Right atrium auricular region (tissue), 2 donors: Measurements from ENCODE around the gene UBN1. TPM values are rescaled to one million over a fixed set of nuclear protein-coding genes. Genes with fewer than 3 reads are reported as not detected.

Experiments used
- DNase-seq: peaks from one replicate; pipeline ENCODE4 v3.0.0-alpha.2; 2019; ENCODE audit warnings: low spot score
- H3K27ac ChIP-seq, 2 donors: fragments of 200-600 bp; sonication (generic); 1 replicate in 1 of 2; 2 replicates in 1 of 2; pipeline ENCODE4 v1.5.1; 2016 to 2019
- H3K27me3 ChIP-seq, 2 donors: fragments of 200-600 bp; sonication (generic); one replicate each; pipeline versions ENCODE4 v1.5.1 to v1.6.0; 2017 to 2019
- H3K36me3 ChIP-seq: fragments of 200-600 bp; sonication (generic); one replicate; pipeline ENCODE4 v1.5.1; 2016
- H3K4me1 ChIP-seq, 2 donors: fragments of 200-600 bp; sonication (generic); one replicate each; pipeline versions ENCODE4 v1.5.1 to v1.6.0; 2017 to 2019
- H3K4me3 ChIP-seq, 2 donors: fragments of 200-600 bp; sonication (generic); 1 replicate in 1 of 2; 2 replicates in 1 of 2; pipeline ENCODE4 v1.5.1; 2017 to 2019; ENCODE audit warnings: mild to moderate bottlenecking in 1 of 2, moderate library complexity in 1 of 2
- H3K9me3 ChIP-seq, 2 donors: fragments of 200-600 bp; sonication (generic); one replicate each; pipeline ENCODE4 v1.5.1; 2019
- total RNA-seq, 2 donors: library from RNA; depleted of rRNA; stranded (reverse); fragments of >200 nt; gene quantifications; one replicate each; pipeline ENCODE4 v1.1.0, GENCODE V29; 2016
- TF ChIP-seq, protein P1 (sequence below), 2 donors: fragments of 200-600 bp; sonication (generic); IDR thresholded peaks; one replicate each; pipeline ENCODE4 v1.5.1; 2019; ENCODE audit warnings: antibody characterized with exemption in 2 of 2

Gene UBN1
- total RNA-seq, 2 donors from 2014 or later, result 26.1 to 29.7 TPM

DNA sequence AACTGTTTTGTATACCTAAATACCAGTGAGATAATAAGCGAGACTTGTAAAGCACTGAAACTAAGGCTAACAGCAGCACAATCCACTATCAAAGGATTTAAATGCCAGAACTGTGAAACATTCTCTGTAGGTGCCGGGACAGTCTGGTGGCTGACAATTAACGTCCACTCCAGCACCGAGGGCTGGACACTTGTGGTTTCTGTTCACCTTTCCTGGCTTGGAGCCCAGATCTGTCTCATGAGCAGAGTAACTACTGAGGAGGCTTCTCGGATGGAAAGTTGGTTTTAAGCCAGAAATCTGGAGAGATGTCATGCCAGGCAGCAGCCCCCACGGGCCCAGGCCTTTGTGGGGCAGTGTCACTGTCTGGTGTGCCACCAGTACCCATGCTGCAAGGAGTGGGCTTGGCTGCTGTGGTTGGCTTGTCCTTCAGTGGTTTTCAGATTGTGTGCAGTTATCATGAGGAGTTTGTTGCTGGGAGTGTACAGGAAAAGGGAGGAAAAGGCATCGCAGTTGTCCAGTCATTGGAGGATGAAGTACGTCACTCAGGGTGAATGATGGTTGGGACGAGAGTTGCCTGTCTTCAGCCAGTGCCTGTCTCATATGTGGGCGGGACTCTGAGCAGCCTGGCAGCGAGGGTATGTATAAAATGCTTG, 35.5 kb downstream of the UBN1 start:
- Histone ChIP-seq H3K4me1 (peaks cover 0 to 17% of the 10 kb centered on the region in 2 donors), H3K9me3 (no peaks in the 10 kb centered on the region), H3K27me3 (no peaks in the 10 kb centered on the region), H3K27ac (peak overlapping the region; percentile 54 to 64), H3K36me3 (peaks cover 85% of the 10 kb centered on the region), H3K4me3 (no peak overlapping the region)
- TF ChIP-seq, protein P1, sequence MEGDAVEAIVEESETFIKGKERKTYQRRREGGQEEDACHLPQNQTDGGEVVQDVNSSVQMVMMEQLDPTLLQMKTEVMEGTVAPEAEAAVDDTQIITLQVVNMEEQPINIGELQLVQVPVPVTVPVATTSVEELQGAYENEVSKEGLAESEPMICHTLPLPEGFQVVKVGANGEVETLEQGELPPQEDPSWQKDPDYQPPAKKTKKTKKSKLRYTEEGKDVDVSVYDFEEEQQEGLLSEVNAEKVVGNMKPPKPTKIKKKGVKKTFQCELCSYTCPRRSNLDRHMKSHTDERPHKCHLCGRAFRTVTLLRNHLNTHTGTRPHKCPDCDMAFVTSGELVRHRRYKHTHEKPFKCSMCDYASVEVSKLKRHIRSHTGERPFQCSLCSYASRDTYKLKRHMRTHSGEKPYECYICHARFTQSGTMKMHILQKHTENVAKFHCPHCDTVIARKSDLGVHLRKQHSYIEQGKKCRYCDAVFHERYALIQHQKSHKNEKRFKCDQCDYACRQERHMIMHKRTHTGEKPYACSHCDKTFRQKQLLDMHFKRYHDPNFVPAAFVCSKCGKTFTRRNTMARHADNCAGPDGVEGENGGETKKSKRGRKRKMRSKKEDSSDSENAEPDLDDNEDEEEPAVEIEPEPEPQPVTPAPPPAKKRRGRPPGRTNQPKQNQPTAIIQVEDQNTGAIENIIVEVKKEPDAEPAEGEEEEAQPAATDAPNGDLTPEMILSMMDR (IDR thresholded peaks at IDR 0.05), result no peak
- no peak for DNase-seq

- peak overlapping the region; percentile 54 to 64 for H3K27ac ChIP-seq
- H3K27me3 ChIP-seq, result no peaks in the 10 kb centered on the region
- TF ChIP-seq, protein P1 (IDR thresholded peaks at IDR 0.05), result no peak
- no peak overlapping the region for H3K4me3 ChIP-seq
- peaks cover 0 to 17% of the 10 kb centered on the region in 2 donors for H3K4me1 ChIP-seq
- H3K9me3 ChIP-seq, result no peaks in the 10 kb centered on the region
- DNase-seq, result no peak
- peaks cover 79% of the 10 kb centered on the region for H3K36me3 ChIP-seq
These were observed 36.2 kb downstream of the UBN1 start for GRCh38 chr16:4883501-4883900.

GRCh38 chr16:4884209-4884608, 36.9 kb downstream of the UBN1 start:
- TF ChIP-seq, protein P1 (IDR thresholded peaks at IDR 0.05), result no peak
- Histone ChIP-seq H3K27ac (no peak overlapping the region), H3K4me3 (no peak overlapping the region), H3K27me3 (no peaks in the 10 kb centered on the region), H3K4me1 (peaks cover 0 to 17% of the 10 kb centered on the region in 2 donors), H3K9me3 (no peaks in the 10 kb centered on the region), H3K36me3 (peaks cover 72% of the 10 kb centered on the region)
- DNase-seq, result no peak

GRCh38 chr16:4884972-4885874, 37.9 kb downstream of the UBN1 start:
- Histone ChIP-seq H3K9me3 (no peaks in the 10 kb centered on the region), H3K27me3 (no peaks in the 10 kb centered on the region), H3K4me3 (no peak overlapping the region), H3K4me1 (peaks cover 0 to 17% of the 10 kb centered on the region in 2 donors), H3K27ac (no peak overlapping the region), H3K36me3 (peaks cover 62% of the 10 kb centered on the region)
- TF ChIP-seq, protein P1 (IDR thresholded peaks at IDR 0.05), result no peak
- DNase-seq, result no peak

DNA sequence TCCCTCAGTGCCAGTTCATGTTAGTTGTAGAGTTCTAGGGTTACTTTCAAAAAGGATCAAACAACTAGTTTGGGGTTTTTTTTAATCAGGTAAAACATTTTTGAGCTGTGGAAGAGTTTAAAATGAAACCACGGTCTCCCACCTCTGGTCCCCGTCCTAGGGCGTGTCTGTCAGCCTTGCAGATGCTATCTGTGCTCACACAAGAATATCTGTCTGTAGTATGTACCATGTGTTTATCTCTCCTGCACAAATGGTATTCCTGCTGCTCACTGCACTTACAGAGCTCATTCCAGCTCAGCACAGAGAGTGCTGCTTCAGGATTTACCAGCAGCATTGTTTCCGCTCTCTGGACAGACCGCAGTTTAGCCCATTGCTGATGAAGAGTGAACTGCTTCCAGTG, 38.9 kb downstream of the UBN1 start:
- no peaks in the 10 kb centered on the region for H3K27me3 ChIP-seq
- no peak for DNase-seq
- H3K4me3 ChIP-seq, result no peak overlapping the region
- TF ChIP-seq, protein P1 (IDR thresholded peaks at IDR 0.05), result no peak
- no peaks in the 10 kb centered on the region for H3K9me3 ChIP-seq
- no peak overlapping the region for H3K27ac ChIP-seq
- H3K36me3 ChIP-seq, result peaks cover 52% of the 10 kb centered on the region
- peaks cover 0 to 17% of the 10 kb centered on the region in 2 donors for H3K4me1 ChIP-seq
